ENCODE measurements around the gene SHC3.

The SHC3 gene

GRCh38 chr9:89116805-89117192 lies 61.8 kb downstream of the SHC3 start:
- no peak for TF ChIP-seq CTCF (IDR thresholded peaks at IDR 0.05; ENCODE audit: control insufficient read depth, insufficient read depth, low read depth, low read length, missing control alignments)

GRCh38 chr9:89116064-89116804 lies 62.4 kb downstream of the SHC3 start:
- TF ChIP-seq CTCF (IDR thresholded peaks at IDR 0.05; ENCODE audit: control insufficient read depth, insufficient read depth, low read depth, low read length, missing control alignments) = no peak
- no peak overlapping the region for H3K4me3 ChIP-seq (ENCODE audit: control insufficient read depth, low read depth, low read length)
- peak; percentile 57 for DNase-seq (ENCODE audit: low read depth)

More at GRCh38 chr9:89116805-89117192, 61.8 kb downstream of the SHC3 start:
- DNase-seq (ENCODE audit: low read depth) = no peak
- no peak overlapping the region for H3K4me3 ChIP-seq (ENCODE audit: control insufficient read depth, low read depth, low read length)

GRCh38 chr9:89115426-89115825 lies 63.2 kb downstream of the SHC3 start:
- no peak for TF ChIP-seq CTCF (IDR thresholded peaks at IDR 0.05; ENCODE audit: control insufficient read depth, insufficient read depth, low read depth, low read length, missing control alignments)
- DNase-seq (ENCODE audit: low read depth) = no peak
- no peak overlapping the region for H3K4me3 ChIP-seq (ENCODE audit: control insufficient read depth, low read depth, low read length)

- no peak for DNase-seq (ENCODE audit: low read depth)
- no peak for TF ChIP-seq CTCF (IDR thresholded peaks at IDR 0.05; ENCODE audit: control insufficient read depth, insufficient read depth, low read depth, low read length, missing control alignments)
- H3K4me3 ChIP-seq (ENCODE audit: control insufficient read depth, low read depth, low read length) = no peak overlapping the region
Observed at GRCh38 chr9:89114741-89115140, 63.9 kb downstream of the SHC3 start.

GRCh38 chr9:89113851-89114250 lies 64.8 kb downstream of the SHC3 start:
- H3K4me3 ChIP-seq (ENCODE audit: control insufficient read depth, low read depth, low read length) = no peak overlapping the region
- no peak for DNase-seq (ENCODE audit: low read depth)
- no peak for TF ChIP-seq CTCF (IDR thresholded peaks at IDR 0.05; ENCODE audit: control insufficient read depth, insufficient read depth, low read depth, low read length, missing control alignments)

- DNase-seq (ENCODE audit: low read depth) = no peak
- TF ChIP-seq CTCF (IDR thresholded peaks at IDR 0.05; ENCODE audit: control insufficient read depth, insufficient read depth, low read depth, low read length, missing control alignments) = no peak
- H3K4me3 ChIP-seq (ENCODE audit: control insufficient read depth, low read depth, low read length) = no peak overlapping the region
Observed at GRCh38 chr9:89112243-89112642, 66.4 kb downstream of the SHC3 start.

Data from AG09309 (cell line).